ENCODE results near the gene LAMA3.

- TF ChIP-seq CTCF (IDR thresholded peaks at IDR 0.05) (no peak), POLR2A (IDR thresholded peaks at IDR 0.05) (no peak)
Measured at GRCh38 chr18:23842305-23842704, 153.1 kb downstream of the LAMA3 start.

Measured in right lobe of liver (tissue), 4 donors.